ENCODE results near the gene RTN4R.

- TF ChIP-seq CTCF (IDR thresholded peaks at IDR 0.05; ENCODE audit: insufficient read depth, low read depth, low read length) (no peak), EZH2 (IDR thresholded peaks at IDR 0.05; ENCODE audit: insufficient read depth, low read length) (no peak)
Measured at GRCh38 chr22:20256027-20256426, 12.1 kb downstream of the RTN4R start.
